Measurements from ENCODE around the gene POLQ.
"Not testable (repeated sequence)": the region's sequence is repeated elsewhere in the genome, so short reads cannot be mapped to it uniquely, and the experiment has no call there.

The POLQ gene

GRCh38 chr3:121436641-121437040 lies 109.1 kb downstream of the POLQ start:
- Histone ChIP-seq H3K4me1 (ENCODE audit: insufficient read depth, low read length) (no peaks in the 10 kb centered on the region), H2AFZ (ENCODE audit: low read depth, low read length) (no peak overlapping the region), H3K27me3 (ENCODE audit: insufficient read depth, low read length) (no peaks in the 10 kb centered on the region), H3K36me3 (ENCODE audit: insufficient read depth, low read length) (peaks cover 50% of the 10 kb centered on the region), H3K9me3 (ENCODE audit: low read length) (no peaks in the 10 kb centered on the region), H3K4me3 (ENCODE audit: low read length) (no peak overlapping the region)

GRCh38 chr3:121436074-121436473 lies 109.7 kb downstream of the POLQ start:
- Histone ChIP-seq H3K36me3 (ENCODE audit: insufficient read depth, low read length) (peaks cover 52% of the 10 kb centered on the region), H2AFZ (ENCODE audit: low read depth, low read length) (no peak overlapping the region), H3K27me3 (ENCODE audit: insufficient read depth, low read length) (no peaks in the 10 kb centered on the region), H3K4me1 (ENCODE audit: insufficient read depth, low read length) (no peaks in the 10 kb centered on the region), H3K4me3 (ENCODE audit: low read length) (no peak overlapping the region), H3K9me3 (ENCODE audit: low read length) (no peaks in the 10 kb centered on the region)

- Histone ChIP-seq H3K27me3 (ENCODE audit: insufficient read depth, low read length) (no peaks in the 10 kb centered on the region), H3K4me1 (ENCODE audit: insufficient read depth, low read length) (no peaks in the 10 kb centered on the region), H2AFZ (ENCODE audit: low read depth, low read length) (no peak overlapping the region), H3K9me3 (ENCODE audit: low read length) (no peaks in the 10 kb centered on the region), H3K36me3 (ENCODE audit: insufficient read depth, low read length) (peaks cover 47% of the 10 kb centered on the region), H3K4me3 (ENCODE audit: low read length) (no peak overlapping the region)
Observed at GRCh38 chr3:121431726-121432517, 113.9 kb downstream of the POLQ start.

GRCh38 chr3:121430664-121431215 lies 115.0 kb downstream of the POLQ start:
- Histone ChIP-seq H3K4me3 (ENCODE audit: low read length) (no peak overlapping the region), H2AFZ (ENCODE audit: low read depth, low read length) (no peak overlapping the region), H3K36me3 (ENCODE audit: insufficient read depth, low read length) (peaks cover 43% of the 10 kb centered on the region), H3K4me1 (ENCODE audit: insufficient read depth, low read length) (no peaks in the 10 kb centered on the region), H3K9me3 (ENCODE audit: low read length) (no peaks in the 10 kb centered on the region), H3K27me3 (ENCODE audit: insufficient read depth, low read length) (no peaks in the 10 kb centered on the region)

- Histone ChIP-seq H3K4me3 (ENCODE audit: low read length) (no peak overlapping the region), H3K9me3 (ENCODE audit: low read length) (no peaks in the 10 kb centered on the region), H2AFZ (ENCODE audit: low read depth, low read length) (no peak overlapping the region), H3K4me1 (ENCODE audit: insufficient read depth, low read length) (peaks cover 4% of the 10 kb centered on the region), H3K27me3 (ENCODE audit: insufficient read depth, low read length) (no peaks in the 10 kb centered on the region), H3K36me3 (ENCODE audit: insufficient read depth, low read length) (peaks cover 8% of the 10 kb centered on the region)
Observed at GRCh38 chr3:121424549-121424948, 121.2 kb downstream of the POLQ start.

GRCh38 chr3:121418182-121418581 lies 127.6 kb downstream of the POLQ start:
- Histone ChIP-seq H3K27me3 (ENCODE audit: insufficient read depth, low read length) (no peaks in the 10 kb centered on the region), H3K4me3 (ENCODE audit: low read length) (no peak overlapping the region), H3K9me3 (ENCODE audit: low read length) (no peaks in the 10 kb centered on the region), H3K4me1 (ENCODE audit: insufficient read depth, low read length) (peaks cover 4% of the 10 kb centered on the region), H3K36me3 (ENCODE audit: insufficient read depth, low read length) (no peaks in the 10 kb centered on the region), H2AFZ (ENCODE audit: low read depth, low read length) (no peak overlapping the region)

GRCh38 chr3:121414924-121415323 lies 130.9 kb downstream of the POLQ start:
- Histone ChIP-seq H2AFZ (ENCODE audit: low read depth, low read length) (no peak overlapping the region), H3K36me3 (ENCODE audit: insufficient read depth, low read length) (no peaks in the 10 kb centered on the region), H3K9me3 (ENCODE audit: low read length) (no peaks in the 10 kb centered on the region), H3K27me3 (ENCODE audit: insufficient read depth, low read length) (no peaks in the 10 kb centered on the region), H3K4me1 (ENCODE audit: insufficient read depth, low read length) (no peaks in the 10 kb centered on the region), H3K4me3 (ENCODE audit: low read length) (no peak overlapping the region)

- no peak overlapping the region for H3K4me3 ChIP-seq (ENCODE audit: low read length)
- no peak overlapping the region for H2AFZ ChIP-seq (ENCODE audit: low read depth, low read length)
- no peaks in the 10 kb centered on the region for H3K27me3 ChIP-seq (ENCODE audit: insufficient read depth, low read length)
- H3K4me1 ChIP-seq (ENCODE audit: insufficient read depth, low read length), result no peaks in the 10 kb centered on the region
- H3K36me3 ChIP-seq (ENCODE audit: insufficient read depth, low read length), result no peaks in the 10 kb centered on the region
- no peaks in the 10 kb centered on the region for H3K9me3 ChIP-seq (ENCODE audit: low read length)
Observed at GRCh38 chr3:121411523-121411922, 134.3 kb downstream of the POLQ start.

GRCh38 chr3:121405631-121406030 lies 140.2 kb downstream of the POLQ start:
- Histone ChIP-seq H2AFZ (ENCODE audit: low read depth, low read length) (no peak overlapping the region), H3K9me3 (ENCODE audit: low read length) (no peaks in the 10 kb centered on the region), H3K4me3 (ENCODE audit: low read length) (no peak overlapping the region), H3K27me3 (ENCODE audit: insufficient read depth, low read length) (no peaks in the 10 kb centered on the region), H3K4me1 (ENCODE audit: insufficient read depth, low read length) (no peaks in the 10 kb centered on the region), H3K36me3 (ENCODE audit: insufficient read depth, low read length) (no peaks in the 10 kb centered on the region)

GRCh38 chr3:121399820-121400219 lies 146.0 kb downstream of the POLQ start:
- Histone ChIP-seq H3K4me3 (ENCODE audit: low read length) (no peak overlapping the region), H2AFZ (ENCODE audit: low read depth, low read length) (no peak overlapping the region), H3K36me3 (ENCODE audit: insufficient read depth, low read length) (no peaks in the 10 kb centered on the region), H3K9me3 (ENCODE audit: low read length) (no peaks in the 10 kb centered on the region), H3K4me1 (ENCODE audit: insufficient read depth, low read length) (no peaks in the 10 kb centered on the region), H3K27me3 (ENCODE audit: insufficient read depth, low read length) (no peaks in the 10 kb centered on the region)

- not testable (repeated sequence) for H3K4me3 ChIP-seq (ENCODE audit: low read length); H3K27me3 ChIP-seq (ENCODE audit: insufficient read depth, low read length); H2AFZ ChIP-seq (ENCODE audit: low read depth, low read length); H3K36me3 ChIP-seq (ENCODE audit: insufficient read depth, low read length); H3K9me3 ChIP-seq (ENCODE audit: low read length); H3K4me1 ChIP-seq (ENCODE audit: insufficient read depth, low read length)
Observed at GRCh38 chr3:121398051-121398450, 147.7 kb downstream of the POLQ start.

GRCh38 chr3:121395967-121396366 lies 149.8 kb downstream of the POLQ start:
- H3K36me3 ChIP-seq (ENCODE audit: insufficient read depth, low read length); H3K27me3 ChIP-seq (ENCODE audit: insufficient read depth, low read length); H3K4me1 ChIP-seq (ENCODE audit: insufficient read depth, low read length); H3K4me3 ChIP-seq (ENCODE audit: low read length); H2AFZ ChIP-seq (ENCODE audit: low read depth, low read length); H3K9me3 ChIP-seq (ENCODE audit: low read length): not testable (repeated sequence)

- not testable (repeated sequence) for H3K9me3 ChIP-seq (ENCODE audit: low read length); H3K4me1 ChIP-seq (ENCODE audit: insufficient read depth, low read length); H3K4me3 ChIP-seq (ENCODE audit: low read length); H3K27me3 ChIP-seq (ENCODE audit: insufficient read depth, low read length); H3K36me3 ChIP-seq (ENCODE audit: insufficient read depth, low read length); H2AFZ ChIP-seq (ENCODE audit: low read depth, low read length)
Observed at GRCh38 chr3:121388308-121388707, 157.5 kb downstream of the POLQ start.

Data from neuron (in vitro differentiated cells).